NCI-H2196 (cell line): ENCODE measurements around the gene SETMAR.
A peak's percentile ranks its signal among the peaks of the same experiment; 100 is the strongest.
"Not testable (repeated sequence)": the region's sequence is repeated elsewhere in the genome, so short reads cannot be mapped to it uniquely, and the experiment has no call there.

ENCODE experiments used
- DNase-seq: peaks from one replicate; lab custom pipeline; 2025; ENCODE audit not compliant: unreplicated experiment; lab: John Stamatoyannopoulos, UW

Gene SETMAR

DNA sequence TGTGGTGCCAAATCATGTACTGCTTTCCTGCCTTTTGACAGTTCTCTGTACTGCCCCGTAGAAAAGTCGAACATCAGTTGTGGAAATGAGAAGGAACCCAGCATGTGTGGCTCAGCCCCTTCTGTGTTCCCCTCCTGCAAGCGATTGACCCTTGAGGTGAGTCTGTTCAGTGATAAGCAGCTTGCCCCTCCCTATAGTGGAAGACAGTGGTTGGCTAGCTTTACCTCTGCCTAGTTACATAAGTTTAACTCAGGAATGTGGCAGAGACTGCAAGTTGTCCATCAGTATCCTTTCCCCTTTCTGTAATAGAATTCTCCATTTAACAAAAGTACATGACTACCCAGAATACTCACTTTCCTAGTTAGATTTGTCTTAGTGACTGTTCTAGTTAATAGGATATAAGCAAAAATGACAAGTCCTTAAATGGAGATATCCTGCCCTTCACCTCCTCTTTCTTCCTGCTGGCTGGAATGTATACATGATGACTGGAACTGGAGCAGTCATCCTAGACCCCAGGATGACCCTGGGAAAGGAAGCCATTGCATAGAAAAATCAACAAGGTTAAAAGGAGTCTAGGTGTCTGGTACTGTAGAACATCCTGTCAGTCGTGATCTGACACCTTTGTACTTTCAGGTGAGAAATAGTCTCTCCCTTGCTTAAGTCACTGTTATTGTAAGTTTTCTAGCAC lies 10.6 kb downstream of the SETMAR start:
- DNase-seq: no peak

GRCh38 chr3:4314688-4315087 lies 11.5 kb downstream of the SETMAR start:
- DNase-seq: no peak

DNA sequence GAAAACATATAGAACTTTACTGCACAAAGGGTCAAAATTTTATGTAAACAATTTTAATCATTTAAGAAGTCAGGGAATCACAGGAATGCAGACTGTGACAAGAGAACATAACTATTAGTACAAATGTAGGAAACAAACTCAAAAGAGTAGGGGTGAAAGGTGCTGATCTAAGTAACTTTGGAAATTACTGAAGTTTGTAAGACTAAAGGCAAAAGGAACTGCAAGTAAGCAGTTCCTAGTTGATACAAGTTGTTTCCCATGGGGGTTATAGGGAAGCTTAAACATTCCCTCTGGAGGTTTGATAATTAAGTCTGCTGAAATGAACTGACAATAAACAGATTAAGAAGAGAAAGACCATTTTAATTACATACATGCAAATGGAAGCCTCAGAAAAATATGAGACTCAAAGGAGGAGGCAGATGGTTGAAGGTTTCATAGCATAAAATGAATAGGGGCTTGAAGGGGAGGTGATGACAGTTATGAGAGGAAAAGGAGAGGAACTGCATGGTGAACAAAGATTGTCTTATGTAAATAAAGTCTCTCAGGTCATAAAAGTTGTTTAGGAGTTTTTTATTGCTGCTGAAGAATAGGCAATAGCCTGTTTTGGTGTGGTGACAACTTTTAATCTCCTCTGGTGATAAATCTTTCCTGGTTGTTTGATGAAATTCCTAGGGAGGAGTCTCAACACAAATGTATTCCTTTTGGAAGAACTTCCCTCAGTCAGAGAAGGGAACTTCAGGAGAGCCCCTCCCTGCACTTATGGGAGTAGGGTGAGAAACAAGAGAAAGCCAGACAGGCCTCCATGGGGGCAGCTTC lies 17.1 kb downstream of the SETMAR start:
- DNase-seq: no peak

DNA sequence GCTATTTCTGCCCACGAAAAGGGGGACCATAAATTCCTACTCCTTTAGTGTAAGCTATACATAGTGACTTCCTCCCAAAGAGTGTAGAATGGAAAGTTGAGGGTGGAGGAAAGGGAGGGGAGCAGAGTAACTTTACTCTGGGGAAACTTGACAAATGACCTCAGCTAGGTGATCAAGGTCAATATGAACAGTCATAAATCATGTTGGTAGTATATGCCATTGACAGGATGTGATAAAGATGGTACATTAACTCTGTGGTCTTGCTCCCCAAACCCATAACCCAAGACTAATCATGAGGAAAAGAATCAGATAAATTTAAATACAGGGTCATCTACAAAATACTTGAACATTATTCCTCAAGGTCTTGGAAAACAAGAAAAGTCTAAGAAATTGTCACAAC lies 18.6 kb downstream of the SETMAR start:
- no peak for DNase-seq

- DNase-seq: no peak
Observed at GRCh38 chr3:4322635-4323034, 19.5 kb downstream of the SETMAR start.

DNA sequence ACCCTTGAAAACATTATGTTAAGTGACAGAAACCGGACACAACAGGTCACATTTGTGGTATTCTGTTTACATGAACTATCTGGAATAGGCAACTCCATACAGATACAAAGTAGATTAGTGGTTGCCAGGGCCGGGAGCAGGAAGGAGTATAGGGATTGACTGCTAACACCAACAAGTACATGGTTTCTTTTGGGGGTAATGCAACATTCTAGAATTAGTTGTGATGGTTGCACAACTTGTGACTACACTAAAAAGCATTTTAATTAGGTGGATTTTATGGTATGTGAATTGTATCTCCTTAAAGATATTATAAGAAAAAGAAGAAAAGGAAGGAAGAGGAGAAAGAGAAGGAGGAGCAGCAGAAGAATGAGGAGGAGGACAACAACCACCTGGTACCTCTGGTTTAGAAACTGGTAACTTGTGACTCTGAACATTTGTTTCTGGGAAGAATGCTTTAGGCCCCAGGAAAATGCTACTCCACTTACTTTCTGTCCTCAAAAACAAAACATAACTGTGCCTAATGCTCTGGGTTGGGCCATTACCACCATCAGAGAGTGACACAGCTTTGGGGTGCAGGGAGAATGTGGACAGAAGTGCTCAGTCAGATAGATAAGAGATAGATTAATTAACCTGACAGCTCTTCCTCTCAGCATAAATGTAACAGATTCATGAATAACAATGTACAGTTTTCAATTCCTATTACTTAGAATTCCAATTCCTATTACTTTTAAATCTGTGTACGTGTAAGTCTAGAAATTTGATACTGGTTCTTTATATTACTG lies 20.3 kb downstream of the SETMAR start:
- DNase-seq: no peak

DNA sequence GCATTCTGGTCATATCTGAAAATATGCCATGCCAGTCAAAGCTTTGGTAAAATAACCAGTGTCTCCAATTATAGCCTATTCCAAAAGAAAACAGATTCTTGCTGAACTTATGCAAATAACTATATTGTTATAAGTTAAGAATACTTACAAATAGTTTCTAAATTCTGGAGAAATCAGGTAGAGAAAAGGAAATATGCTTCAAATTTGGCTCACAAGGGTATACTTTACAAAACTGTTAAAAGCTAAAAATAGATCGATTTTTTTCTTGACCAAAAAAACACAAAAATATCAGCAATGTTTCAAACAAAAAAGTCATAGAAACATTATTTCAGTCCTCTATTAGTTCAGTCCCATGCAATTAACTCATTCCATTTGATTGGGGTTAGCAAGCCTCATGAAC lies 23.7 kb downstream of the SETMAR start:
- DNase-seq: no peak

DNA sequence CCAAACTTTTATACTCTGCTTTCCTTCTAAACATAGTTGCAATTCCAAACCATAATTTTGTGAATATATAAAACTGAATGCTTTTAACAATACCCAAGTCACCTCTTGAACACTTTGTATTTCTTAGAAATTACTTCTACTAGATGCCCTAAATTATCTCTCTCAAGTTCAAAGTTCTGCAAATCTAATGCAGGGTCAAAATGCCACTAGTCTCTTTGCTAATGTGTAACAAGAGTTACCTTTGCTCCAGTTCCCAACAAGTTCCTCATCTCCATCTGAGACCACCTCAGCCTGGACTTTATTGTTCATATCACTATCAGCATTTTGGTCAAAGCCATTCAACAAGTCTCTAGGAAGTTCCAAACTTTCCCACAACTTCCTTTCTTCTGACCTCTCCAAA lies 26.6 kb downstream of the SETMAR start:
- DNase-seq: not testable (repeated sequence)

GRCh38 chr3:4332111-4332510 lies 28.9 kb downstream of the SETMAR start:
- DNase-seq: no peak

- no peak for DNase-seq
Observed at GRCh38 chr3:4332574-4332973, 29.4 kb downstream of the SETMAR start.

DNA sequence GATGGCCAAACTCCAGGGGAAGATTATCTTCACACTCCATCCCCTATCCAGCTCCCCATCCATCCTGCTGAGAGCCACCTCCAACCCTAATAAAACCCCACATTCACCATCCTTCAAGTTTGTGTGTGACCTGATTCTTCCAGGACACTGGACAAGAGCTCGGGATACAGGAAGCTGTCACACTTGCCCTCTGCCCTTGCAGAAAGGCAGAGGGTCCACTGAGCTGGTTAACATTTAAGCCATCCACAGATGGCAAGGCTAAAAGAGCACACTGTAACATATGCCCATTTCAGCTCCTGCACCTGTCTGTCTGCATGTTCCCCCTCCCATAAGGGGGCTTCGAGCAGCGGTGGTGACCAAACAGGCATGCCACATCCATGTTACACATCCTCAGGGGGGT lies 29.8 kb downstream of the SETMAR start:
- DNase-seq: no peak

GRCh38 chr3:4334548-4334947 lies 31.4 kb downstream of the SETMAR start:
- DNase-seq: no peak

- no peak for DNase-seq
Observed at GRCh38 chr3:4335840-4336562, 32.8 kb downstream of the SETMAR start.

GRCh38 chr3:4336850-4337546 lies 33.8 kb downstream of the SETMAR start:
- no peak for DNase-seq

DNA sequence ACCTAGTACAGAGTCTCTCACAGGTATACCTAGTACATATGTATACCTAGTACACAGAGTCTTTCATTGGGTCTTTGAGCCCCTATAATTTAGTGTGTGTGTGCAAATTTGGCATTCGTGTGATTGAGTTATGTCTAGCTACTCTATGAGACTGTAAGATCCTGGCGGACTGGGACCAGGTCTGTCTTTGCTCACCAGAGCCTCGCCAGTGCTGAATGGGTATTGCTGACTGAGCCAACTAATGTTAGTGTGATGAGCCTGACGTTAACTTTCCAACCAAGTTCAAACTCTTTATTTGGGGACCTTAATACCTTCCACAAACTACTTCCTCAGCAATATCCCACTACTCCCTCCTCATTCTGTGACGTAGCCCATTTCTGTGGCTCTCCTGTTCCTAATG lies 35.6 kb downstream of the SETMAR start:
- no peak for DNase-seq

- no peak for DNase-seq
Observed at GRCh38 chr3:4340077-4340410, 36.9 kb downstream of the SETMAR start.

- DNase-seq: no peak
Observed at GRCh38 chr3:4340411-4341335, 37.5 kb downstream of the SETMAR start.

- DNase-seq: no peak
Observed at GRCh38 chr3:4341336-4341675, 38.1 kb downstream of the SETMAR start.

GRCh38 chr3:4343258-4343657 lies 40.1 kb downstream of the SETMAR start:
- no peak for DNase-seq

DNA sequence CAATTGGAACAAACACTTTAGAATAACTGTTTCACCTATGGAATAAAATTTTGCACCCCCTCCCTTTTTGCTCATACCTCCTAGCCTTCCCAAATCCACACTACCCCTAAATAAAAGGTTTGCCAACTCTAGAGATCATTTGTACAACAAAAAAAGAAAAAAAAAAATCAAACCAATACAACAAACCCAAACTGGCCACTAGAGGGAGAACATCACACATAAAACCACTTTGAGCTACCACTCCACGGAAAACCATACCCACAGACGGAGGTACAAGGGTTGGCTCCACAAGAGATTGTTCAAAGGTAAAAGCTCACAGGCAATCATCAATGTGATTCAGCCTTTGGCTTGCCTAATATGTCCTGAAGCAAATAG lies 47.6 kb downstream of the SETMAR start:
- peak; percentile 6 for DNase-seq
